SK-N-SH treated with all-trans-retinoic acid at 6 μM for 48 hours (cell line): Measurements from ENCODE around the gene PRMT5.

Experiments
- ARNTL ChIP-seq: fragments of 450-650 bp; formaldehyde crosslinking; IDR thresholded peaks from 2 replicates; pipeline ENCODE4 v1.5.0; 2020; ENCODE audit warnings: low read depth, mild to moderate bottlenecking, moderate library complexity, borderline replicate concordance
- CREB5 ChIP-seq: fragments of 250-450 bp; sonication (Bioruptor Pico); IDR thresholded peaks from 2 replicates; pipeline ENCODE4 v1.5.1; 2020; ENCODE audit warnings: low read depth, mild to moderate bottlenecking, moderate library complexity
- GLIS3 ChIP-seq: fragments of 250-450 bp; sonication (Bioruptor Pico); IDR thresholded peaks from 2 replicates; pipeline ENCODE4 v1.5.0; 2020; ENCODE audit warnings: mild to moderate bottlenecking, moderate library complexity
- RARB ChIP-seq: fragments of 250-450 bp; sonication (Bioruptor Pico); IDR thresholded peaks from 2 replicates; pipeline ENCODE4 v1.8.0; 2021; ENCODE audit warnings: mild to moderate bottlenecking, moderate library complexity
- SNAI2 ChIP-seq: fragments of 250-450 bp; sonication (Bioruptor Pico); IDR thresholded peaks from 2 replicates; pipeline ENCODE4 v1.5.0; 2020; ENCODE audit warnings: mild to moderate bottlenecking, moderate library complexity
- ZNF70 ChIP-seq: fragments of 450-650 bp; formaldehyde crosslinking; IDR thresholded peaks from 2 replicates; pipeline ENCODE4 v1.5.0; 2020; ENCODE audit warnings: mild to moderate bottlenecking, moderate library complexity
- ZNF8 ChIP-seq: fragments of 450-650 bp; formaldehyde crosslinking; IDR thresholded peaks from 2 replicates; pipeline ENCODE4 v1.5.0; 2020; ENCODE audit warnings: mild to moderate bottlenecking, moderate library complexity

DNA sequence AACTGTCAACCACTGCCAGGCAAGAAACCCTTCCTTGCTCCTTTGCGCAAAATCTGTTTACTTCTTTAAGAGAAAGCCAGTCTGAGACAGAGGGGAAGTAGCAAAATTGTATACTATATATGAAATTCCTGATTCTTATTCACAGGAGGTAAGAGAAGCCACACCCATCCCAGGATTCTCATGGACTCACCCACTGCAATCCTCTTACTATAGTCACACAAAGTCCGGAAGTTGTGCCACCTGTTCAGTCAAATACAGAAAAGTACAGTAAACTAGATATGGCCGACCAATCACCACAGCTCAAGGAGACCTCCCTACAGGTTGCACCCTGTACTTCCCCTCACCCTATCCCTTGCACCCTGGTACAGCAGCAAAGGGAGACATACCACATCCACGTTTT lies 2.9 kb downstream of the PRMT5 start:
- no peak for TF ChIP-seq CREB5 (CRISPR knock-in tag)
- no peak for TF ChIP-seq RARB (CRISPR knock-in tag)
- no peak for TF ChIP-seq ZNF8 (CRISPR knock-in tag)
- TF ChIP-seq SNAI2 (CRISPR knock-in tag), result no peak
- no peak for TF ChIP-seq GLIS3
- no peak for TF ChIP-seq ARNTL (CRISPR knock-in tag)
- no peak for TF ChIP-seq ZNF70 (CRISPR knock-in tag)
